Liver (tissue), 9 donors: ENCODE results near the gene ACKR3. TPM values are rescaled to one million over a fixed set of nuclear protein-coding genes. Genes with fewer than 3 reads are reported as not detected.

Source experiments
- DNase-seq: peaks from one replicate; pipeline ENCODE4 v3.0.0-alpha.2; 2017; ENCODE audit warnings: low spot score
- H3K27ac ChIP-seq, 2 donors: one replicate each; pipeline ENCODE4 v1.7.0; 2013; ENCODE audit warnings: inconsistent platforms in 2 of 2, low read length in 2 of 2, control low read depth in 1 of 2, low read depth in 1 of 2, mild to moderate bottlenecking in 1 of 2
- H3K27me3 ChIP-seq, 4 donors: one replicate each; pipeline versions ENCODE4 v1.6.1 to v1.7.0; 2013; ENCODE audit warnings: low read length in 3 of 4, inconsistent platforms in 1 of 4, mild to moderate bottlenecking in 1 of 4, moderate library complexity in 1 of 4; ENCODE audit not compliant: control insufficient read depth in 4 of 4, insufficient read depth in 4 of 4
- H3K36me3 ChIP-seq, 4 donors: one replicate each; pipeline versions ENCODE4 v1.6.1 to v1.7.0; 2013; ENCODE audit warnings: low read length in 3 of 4, mild to moderate bottlenecking in 3 of 4, low read depth in 1 of 4, moderate library complexity in 1 of 4; ENCODE audit not compliant: control insufficient read depth in 4 of 4, insufficient read depth in 3 of 4
- H3K4me1 ChIP-seq, 4 donors: one replicate each; pipeline versions ENCODE4 v1.6.1 to v1.7.0; 2013; ENCODE audit warnings: low read length in 3 of 4, mild to moderate bottlenecking in 3 of 4, moderate library complexity in 1 of 4; ENCODE audit not compliant: control insufficient read depth in 4 of 4, insufficient read depth in 4 of 4
- H3K4me3 ChIP-seq, 3 donors: one replicate each; pipeline versions ENCODE4 v1.6.1 to v1.7.0; 2013; ENCODE audit warnings: low read length in 3 of 3, control low read depth in 1 of 3, low read depth in 1 of 3, mild to moderate bottlenecking in 1 of 3
- H3K9ac ChIP-seq, 2 donors: one replicate each; pipeline ENCODE4 v1.7.0; 2013; ENCODE audit warnings: low read length in 2 of 2, mild to moderate bottlenecking in 2 of 2, moderate library complexity in 2 of 2, control low read depth in 1 of 2, low read depth in 1 of 2
- H3K9me3 ChIP-seq, 4 donors: one replicate each; pipeline versions ENCODE4 v1.6.1 to v1.7.0; 2013; ENCODE audit warnings: low read length in 3 of 4; ENCODE audit not compliant: control insufficient read depth in 4 of 4
- ATF3 ChIP-seq: IDR thresholded peaks from 2 replicates; pipeline ENCODE4 v1.6.1; 2016; ENCODE audit warnings: antibody characterized with exemption
- CTCF ChIP-seq: fragments of 150-350 bp; IDR thresholded peaks from 2 replicates; pipeline ENCODE4 v1.5.1; 2017; ENCODE audit warnings: improper control_type of control experiment, low read depth, low read length; ENCODE audit not compliant: missing input control
- EGR1 ChIP-seq, 2 donors: IDR thresholded peaks; 2 replicates each; pipeline ENCODE4 v1.6.1; 2016 to 2018; ENCODE audit warnings: antibody characterized with exemption in 2 of 2, low read depth in 2 of 2
- FOXA1 ChIP-seq: IDR thresholded peaks from 2 replicates; pipeline ENCODE4 v1.6.1; 2016; ENCODE audit warnings: antibody characterized with exemption
- FOXA2 ChIP-seq: IDR thresholded peaks from 2 replicates; pipeline ENCODE4 v1.6.1; 2016; ENCODE audit warnings: antibody characterized with exemption
- GABPA ChIP-seq, 2 donors: IDR thresholded peaks in 1 of 2; conservative IDR thresholded peaks in 1 of 2; 2 replicates each; pipeline ENCODE4 v1.6.1; 2016; ENCODE audit warnings: antibody characterized with exemption in 2 of 2, mild to moderate bottlenecking in 1 of 2, moderate library complexity in 1 of 2
- HNF4A ChIP-seq, 2 donors: conservative IDR thresholded peaks; 2 replicates each; pipeline ENCODE4 v1.6.1; 2016; ENCODE audit warnings: antibody characterized with exemption in 2 of 2, mild to moderate bottlenecking in 2 of 2
- HNF4G ChIP-seq: IDR thresholded peaks from 2 replicates; pipeline ENCODE4 v1.6.1; 2016; ENCODE audit warnings: antibody characterized with exemption
- JUND ChIP-seq, 2 donors: IDR thresholded peaks; 2 replicates each; pipeline ENCODE4 v1.6.1; 2016; ENCODE audit warnings: antibody characterized with exemption in 2 of 2
- NR2F2 ChIP-seq: IDR thresholded peaks from 2 replicates; pipeline ENCODE4 v1.6.1; 2016; ENCODE audit warnings: antibody characterized with exemption
- RAD21 ChIP-seq, 2 donors: IDR thresholded peaks; 2 replicates each; pipeline ENCODE4 v1.6.1; 2016; ENCODE audit warnings: antibody characterized with exemption in 2 of 2, mild to moderate bottlenecking in 2 of 2
- RXRA ChIP-seq, 2 donors: IDR thresholded peaks; 2 replicates each; pipeline ENCODE4 v1.6.1; 2017 to 2018; ENCODE audit warnings: antibody characterized with exemption in 2 of 2, mild to moderate bottlenecking in 1 of 2
- SP1 ChIP-seq: IDR thresholded peaks from 2 replicates; pipeline ENCODE4 v1.6.1; 2018; ENCODE audit warnings: antibody characterized with exemption, mild to moderate bottlenecking
- TAF1 ChIP-seq: conservative IDR thresholded peaks from 2 replicates; pipeline ENCODE4 v1.6.1; 2016; ENCODE audit warnings: antibody characterized with exemption, mild to moderate bottlenecking
- YY1 ChIP-seq: IDR thresholded peaks from 2 replicates; pipeline ENCODE4 v1.6.1; 2016; ENCODE audit warnings: antibody characterized with exemption, mild to moderate bottlenecking
- WGBS: extraction: QIAGEN DNeasy Blood & Tissue Kit; methylation state at CpG from one replicate; pipeline ENCODE4 v1.1.7; 2013; 5-methylcytosine and 5-hydroxymethylcytosine counted together
- polyA plus RNA-seq, 2 donors: library from polyadenylated mRNA; stranded (reverse) in 1 of 2; unstranded in 1 of 2; fragments of 200-250 nt in 1 of 2; fragments of >200 nt in 1 of 2; fragmentation: Nextera tagmentation in 1 of 2; extraction: Ambion mirVana in 1 of 2; gene quantifications; one replicate each; pipeline versions ENCODE4 v1.2.1 to v1.2.3, GENCODE V29; 2013 to 2015
- total RNA-seq, 2 donors: library from RNA; depleted of rRNA; stranded (reverse); fragments of >200 nt; gene quantifications; one replicate each; pipeline ENCODE4 v1.2.3, GENCODE V29; 2014
- TF ChIP-seq, protein P1 (sequence below): IDR thresholded peaks from 2 replicates; pipeline ENCODE4 v1.6.1; 2016; ENCODE audit warnings: antibody characterized with exemption
- TF ChIP-seq, protein P2 (sequence below): IDR thresholded peaks from 2 replicates; pipeline ENCODE4 v1.6.1; 2016; ENCODE audit warnings: antibody characterized with exemption, mild to moderate bottlenecking
- TF ChIP-seq, protein P3 (sequence below): IDR thresholded peaks from 2 replicates; pipeline ENCODE4 v1.6.1; 2016; ENCODE audit warnings: antibody characterized with exemption
- donor health status: healthy.
- donor health status: healthy.
- donor health status: healthy.
- donor health status: healthy.
- donor health status: healthy.

ACKR3 gene
- total and polyA plus RNA-seq, 4 donors: 1.6 to 6.0 (median 3.0) TPM

DNA sequence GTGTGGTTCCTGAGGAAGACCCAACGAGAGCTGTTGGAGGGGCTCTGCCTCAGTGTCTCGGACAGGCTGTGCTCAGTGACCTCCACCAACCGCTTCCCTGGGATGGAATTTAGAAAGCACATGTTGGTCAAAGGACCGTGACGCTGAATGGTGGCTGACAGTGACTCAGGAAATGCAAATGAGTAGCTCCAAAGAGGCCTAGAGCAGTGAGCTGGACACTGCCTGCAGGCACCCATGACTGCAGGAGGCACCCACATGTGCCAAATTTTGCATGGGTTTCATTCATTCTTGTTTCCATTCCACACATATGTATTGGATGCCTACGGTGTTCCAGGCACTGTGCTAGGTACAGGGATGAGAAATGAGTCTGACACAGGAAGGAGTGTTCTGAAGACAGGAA lies 46.4 kb downstream of the ACKR3 start:
- WGBS: 96% methylated on average over 6 of the region's 6 CpGs
- Histone ChIP-seq H3K4me3 (no peak overlapping the region), H3K27me3 (peaks cover 0 to 2% (median 0%) of the 10 kb centered on the region in 4 donors), H3K9me3 (no peaks in the 10 kb centered on the region), H3K4me1 (no peaks in the 10 kb centered on the region), H3K27ac (no peak overlapping the region), H3K36me3 (no peaks in the 10 kb centered on the region), H3K9ac (no peak overlapping the region)
- no peak for DNase-seq
- TF ChIP-seq, protein P1, sequence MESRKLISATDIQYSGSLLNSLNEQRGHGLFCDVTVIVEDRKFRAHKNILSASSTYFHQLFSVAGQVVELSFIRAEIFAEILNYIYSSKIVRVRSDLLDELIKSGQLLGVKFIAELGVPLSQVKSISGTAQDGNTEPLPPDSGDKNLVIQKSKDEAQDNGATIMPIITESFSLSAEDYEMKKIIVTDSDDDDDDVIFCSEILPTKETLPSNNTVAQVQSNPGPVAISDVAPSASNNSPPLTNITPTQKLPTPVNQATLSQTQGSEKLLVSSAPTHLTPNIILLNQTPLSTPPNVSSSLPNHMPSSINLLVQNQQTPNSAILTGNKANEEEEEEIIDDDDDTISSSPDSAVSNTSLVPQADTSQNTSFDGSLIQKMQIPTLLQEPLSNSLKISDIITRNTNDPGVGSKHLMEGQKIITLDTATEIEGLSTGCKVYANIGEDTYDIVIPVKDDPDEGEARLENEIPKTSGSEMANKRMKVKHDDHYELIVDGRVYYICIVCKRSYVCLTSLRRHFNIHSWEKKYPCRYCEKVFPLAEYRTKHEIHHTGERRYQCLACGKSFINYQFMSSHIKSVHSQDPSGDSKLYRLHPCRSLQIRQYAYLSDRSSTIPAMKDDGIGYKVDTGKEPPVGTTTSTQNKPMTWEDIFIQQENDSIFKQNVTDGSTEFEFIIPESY: no peak
- TF ChIP-seq ATF3 (no peak), HNF4G (no peak), FOXA2 (no peak), YY1 (no peak)

DNA sequence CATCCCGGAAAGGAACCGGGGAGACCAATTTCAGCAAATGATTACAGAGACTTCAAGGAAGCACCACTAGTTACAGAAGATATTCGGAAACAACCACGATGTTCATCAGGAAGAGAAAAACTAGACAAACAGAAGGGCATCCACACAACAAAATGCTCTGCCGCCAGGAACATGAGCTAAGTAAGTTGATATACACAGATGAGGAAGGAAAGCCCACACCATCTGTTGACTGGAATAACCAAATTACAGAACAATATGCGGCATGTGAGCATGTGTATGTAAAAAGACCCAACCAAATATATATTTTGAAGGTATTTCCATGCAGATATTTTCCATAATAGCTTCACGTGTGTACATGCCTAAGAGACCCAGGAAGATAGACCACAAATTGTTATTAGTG lies 47.0 kb downstream of the ACKR3 start:
- DNase-seq: no peak
- H3K4me1 ChIP-seq: no peaks in the 10 kb centered on the region
- WGBS: 95% methylated on average over 7 of the region's 7 CpGs
- no peaks in the 10 kb centered on the region for H3K9me3 ChIP-seq
- H3K4me3 ChIP-seq: no peak overlapping the region
- no peaks in the 10 kb centered on the region for H3K36me3 ChIP-seq
- H3K27ac ChIP-seq: no peak overlapping the region
- peaks cover 0 to 2% (median 0%) of the 10 kb centered on the region in 4 donors for H3K27me3 ChIP-seq
- no peak overlapping the region for H3K9ac ChIP-seq
- no peak for TF ChIP-seq RAD21 (IDR thresholded peaks at IDR 0.05)
- TF ChIP-seq FOXA2: no peak
- no peak for TF ChIP-seq HNF4G
- no peak for TF ChIP-seq EGR1 (IDR thresholded peaks at IDR 0.05; ENCODE audit: low read depth in 2 of 2)
- TF ChIP-seq ATF3: no peak
- TF ChIP-seq SP1: no peak
- TF ChIP-seq YY1: no peak
- no peak for TF ChIP-seq TAF1
- no peak for TF ChIP-seq JUND (IDR thresholded peaks at IDR 0.05)
- TF ChIP-seq RXRA (IDR thresholded peaks at IDR 0.05): no peak
- TF ChIP-seq FOXA1: no peak
- TF ChIP-seq, protein P2, sequence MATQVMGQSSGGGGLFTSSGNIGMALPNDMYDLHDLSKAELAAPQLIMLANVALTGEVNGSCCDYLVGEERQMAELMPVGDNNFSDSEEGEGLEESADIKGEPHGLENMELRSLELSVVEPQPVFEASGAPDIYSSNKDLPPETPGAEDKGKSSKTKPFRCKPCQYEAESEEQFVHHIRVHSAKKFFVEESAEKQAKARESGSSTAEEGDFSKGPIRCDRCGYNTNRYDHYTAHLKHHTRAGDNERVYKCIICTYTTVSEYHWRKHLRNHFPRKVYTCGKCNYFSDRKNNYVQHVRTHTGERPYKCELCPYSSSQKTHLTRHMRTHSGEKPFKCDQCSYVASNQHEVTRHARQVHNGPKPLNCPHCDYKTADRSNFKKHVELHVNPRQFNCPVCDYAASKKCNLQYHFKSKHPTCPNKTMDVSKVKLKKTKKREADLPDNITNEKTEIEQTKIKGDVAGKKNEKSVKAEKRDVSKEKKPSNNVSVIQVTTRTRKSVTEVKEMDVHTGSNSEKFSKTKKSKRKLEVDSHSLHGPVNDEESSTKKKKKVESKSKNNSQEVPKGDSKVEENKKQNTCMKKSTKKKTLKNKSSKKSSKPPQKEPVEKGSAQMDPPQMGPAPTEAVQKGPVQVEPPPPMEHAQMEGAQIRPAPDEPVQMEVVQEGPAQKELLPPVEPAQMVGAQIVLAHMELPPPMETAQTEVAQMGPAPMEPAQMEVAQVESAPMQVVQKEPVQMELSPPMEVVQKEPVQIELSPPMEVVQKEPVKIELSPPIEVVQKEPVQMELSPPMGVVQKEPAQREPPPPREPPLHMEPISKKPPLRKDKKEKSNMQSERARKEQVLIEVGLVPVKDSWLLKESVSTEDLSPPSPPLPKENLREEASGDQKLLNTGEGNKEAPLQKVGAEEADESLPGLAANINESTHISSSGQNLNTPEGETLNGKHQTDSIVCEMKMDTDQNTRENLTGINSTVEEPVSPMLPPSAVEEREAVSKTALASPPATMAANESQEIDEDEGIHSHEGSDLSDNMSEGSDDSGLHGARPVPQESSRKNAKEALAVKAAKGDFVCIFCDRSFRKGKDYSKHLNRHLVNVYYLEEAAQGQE: no peak
- no peak for TF ChIP-seq NR2F2
- TF ChIP-seq, protein P1: no peak
- TF ChIP-seq GABPA (IDR thresholded peaks at IDR 0.05 in 1 of 2, conservative IDR thresholded peaks at IDR 0.05 in 1 of 2): no peak
- TF ChIP-seq, protein P3, sequence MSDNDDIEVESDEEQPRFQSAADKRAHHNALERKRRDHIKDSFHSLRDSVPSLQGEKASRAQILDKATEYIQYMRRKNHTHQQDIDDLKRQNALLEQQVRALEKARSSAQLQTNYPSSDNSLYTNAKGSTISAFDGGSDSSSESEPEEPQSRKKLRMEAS: no peak
- no peak for TF ChIP-seq CTCF
- TF ChIP-seq HNF4A (conservative IDR thresholded peaks at IDR 0.05): no peak
